HCT116 (cell line): Measurements from ENCODE around the gene TMEM51. TPM values are rescaled to one million over a fixed set of nuclear protein-coding genes. Genes with fewer than 3 reads are reported as not detected.

Experiments
- ATAC-seq: fragments of 200-7000 bp; cut with Tn5 transposase; 2 replicates; pipeline ENCODE4 v1.9.1; 2020; ENCODE audit warnings: mild to moderate bottlenecking, moderate library complexity
- BruUV-seq: library from RNA; stranded (reverse); fragments of 400-500 nt; replicated peaks from 2 replicates; lab custom pipeline; 2021; lab: Mats Ljungman, UMichigan
- CTCF ChIA-PET: fragments of 300-600 bp; sonication (Branson Sonifier 250); formaldehyde crosslinking; loops from one replicate; lab custom pipeline; 2021; ENCODE audit warnings: antibody characterized with exemption; lab: Charles Lee
- POLR2A ChIA-PET: fragments of 300-600, 350-600 bp; sonication (Branson Sonifier 250); formaldehyde crosslinking; loops from one replicate; lab custom pipeline; 2021; ENCODE audit warnings: antibody characterized with exemption; lab: Charles Lee
- RAD21 ChIA-PET, 2 experiments: fragments of 300-600 bp; sonication (Branson Sonifier 250); formaldehyde crosslinking; loops; one replicate each; lab custom pipeline; 2023; ENCODE audit warnings: low total read pairs in 2 of 2; ENCODE audit not compliant: uncharacterized antibody in 2 of 2, unreplicated experiment in 2 of 2, low non-redundant PET in 1 of 2; lab: Charles Lee
- DNase-seq: peaks from one replicate; pipeline ENCODE4 v3.0.0-alpha.2; 2010; ENCODE audit warnings: low read depth, low spot score
- H2AFZ ChIP-seq: fragments of 200-600 bp; shearing (Covaris generic), sonication (generic); 2 replicates; pipeline ENCODE4 v1.6.1; 2017; ENCODE audit warnings: low read depth, mixed run types, mixed read lengths, antibody characterized with exemption, low read length; ENCODE audit not compliant: poor library complexity, severe bottlenecking
- H3K27ac ChIP-seq: 2 replicates; pipeline ENCODE4 v1.5.1; 2012; ENCODE audit warnings: low read depth, low read length
- H3K27me3 ChIP-seq: fragments of 200-600 bp; sonication (generic); 2 replicates; pipeline ENCODE4 v1.6.1; 2016; ENCODE audit warnings: mixed run types, low read length, mixed read lengths; ENCODE audit not compliant: insufficient read depth
- H3K36me3 ChIP-seq, 2 experiments: fragments of 200-500 bp in 1 of 2; fragments of 200-600 bp in 1 of 2; sonication (Bioruptor generic) in 1 of 2; sonication (generic) in 1 of 2; 2 replicates each; pipeline versions ENCODE4 v1.5.1 to v1.6.1; 2014 to 2016; ENCODE audit warnings: low read length in 2 of 2, inconsistent platforms in 1 of 2, mixed read lengths in 1 of 2, mixed run types in 1 of 2; ENCODE audit not compliant: insufficient read depth in 2 of 2, control insufficient read depth in 1 of 2
- H3K4me1 ChIP-seq, 2 experiments: fragments of 200-600 bp in 1 of 2; sonication (generic) in 1 of 2; 2 replicates each; pipeline versions ENCODE4 v1.5.1 to v1.6.1; 2012 to 2017; ENCODE audit warnings: low read length in 2 of 2, inconsistent platforms in 1 of 2, mild to moderate bottlenecking in 1 of 2, mixed read lengths in 1 of 2, mixed run types in 1 of 2, moderate library complexity in 1 of 2; ENCODE audit not compliant: insufficient read depth in 2 of 2, control insufficient read depth in 1 of 2
- H3K4me2 ChIP-seq: fragments of 200-600 bp; sonication (generic); 2 replicates; pipeline ENCODE4 v1.6.1; 2017; ENCODE audit warnings: mixed run types, low read length, mixed read lengths
- H3K4me3 ChIP-seq, 2 experiments: fragments of 200-600 bp in 1 of 2; sonication (generic) in 1 of 2; replicated peaks in 1 of 2; 2 replicates each; pipeline ENCODE4 v1.5.1; 2011 to 2016; ENCODE audit warnings: low read length in 2 of 2, control low read depth in 1 of 2, low read depth in 1 of 2, mild to moderate bottlenecking in 1 of 2, mixed read lengths in 1 of 2, mixed run types in 1 of 2
- H3K79me2 ChIP-seq: fragments of 200-600 bp; sonication (generic); 2 replicates; pipeline ENCODE4 v1.6.1; 2017; ENCODE audit warnings: mild to moderate bottlenecking, mixed run types, low read length, moderate library complexity, mixed read lengths; ENCODE audit not compliant: insufficient read depth
- H3K9ac ChIP-seq: fragments of 200-600 bp; sonication (generic); 2 replicates; pipeline ENCODE4 v1.6.1; 2016; ENCODE audit warnings: low read length, mixed read lengths
- H3K9me2 ChIP-seq: fragments of 200-600 bp; sonication (generic), shearing (Covaris generic); 2 replicates; pipeline ENCODE4 v1.6.1; 2017; ENCODE audit warnings: mixed run types, mild to moderate bottlenecking, moderate library complexity; ENCODE audit not compliant: insufficient read depth
- H3K9me3 ChIP-seq, 2 experiments: fragments of 200-500 bp in 1 of 2; fragments of 200-600 bp in 1 of 2; sonication (Bioruptor generic) in 1 of 2; sonication (generic) in 1 of 2; 2 replicates each; pipeline ENCODE4 v1.6.1; 2014 to 2017; ENCODE audit warnings: low read length in 2 of 2, mixed read lengths in 2 of 2, inconsistent platforms in 1 of 2, low read depth in 1 of 2, mild to moderate bottlenecking in 1 of 2, mixed run types in 1 of 2, moderate library complexity in 1 of 2; ENCODE audit not compliant: control insufficient read depth in 1 of 2, insufficient read depth in 1 of 2
- H4K20me1 ChIP-seq: fragments of 200-600 bp; sonication (generic), shearing (Covaris generic); 2 replicates; pipeline ENCODE4 v1.6.1; 2017; ENCODE audit warnings: mixed run types, mild to moderate bottlenecking, moderate library complexity; ENCODE audit not compliant: insufficient read depth
- ATF3 ChIP-seq: IDR thresholded peaks from 2 replicates; pipeline ENCODE4 v1.6.1; 2012
- CBX3 ChIP-seq: IDR thresholded peaks from 2 replicates; pipeline ENCODE4 v1.6.1; 2012; ENCODE audit warnings: low read depth
- CEBPB ChIP-seq: IDR thresholded peaks from 2 replicates; pipeline ENCODE4 v1.6.1; 2012; ENCODE audit warnings: low read depth
- EZH2phosphoT487 ChIP-seq: fragments of 200-600 bp; IDR thresholded peaks from 2 replicates; pipeline ENCODE4 v1.6.1; 2018; ENCODE audit warnings: antibody characterized with exemption, borderline replicate concordance
- FOSL1 ChIP-seq: IDR thresholded peaks from 2 replicates; pipeline ENCODE4 v1.6.1; 2012; ENCODE audit warnings: low read depth
- POLR2A ChIP-seq: IDR thresholded peaks from 2 replicates; pipeline ENCODE4 v1.7.0; 2011; ENCODE audit warnings: borderline replicate concordance; ENCODE audit not compliant: insufficient read depth, insufficient read length; ENCODE audit errors: extremely low read depth
- RAD21 ChIP-seq: IDR thresholded peaks from 2 replicates; pipeline ENCODE4 v1.6.1; 2012; ENCODE audit warnings: low read depth, mild to moderate bottlenecking
- SIN3A ChIP-seq: IDR thresholded peaks from 2 replicates; pipeline ENCODE4 v1.6.1; 2012; ENCODE audit warnings: low read depth
- SRF ChIP-seq: IDR thresholded peaks from 2 replicates; pipeline ENCODE4 v1.6.1; 2012; ENCODE audit warnings: low read depth
- ZNF274 ChIP-seq: fragments of 200-500 bp; sonication (Bioruptor generic); IDR thresholded peaks from 2 replicates; pipeline ENCODE4 v1.6.1; 2014; ENCODE audit warnings: mild to moderate bottlenecking, low read depth, low read length, inconsistent platforms
- intact Hi-C: fragments of 100-400 bp; cut with micrococcal nuclease; formaldehyde crosslinking; loops from 2 replicates; pipeline ENCODE4 v1.10.0; 2022
- total RNA-seq: library from RNA; stranded (reverse); gene quantifications from one replicate; pipeline ENCODE4 v1.2.1, GENCODE V29; 2021; ENCODE audit not compliant: unreplicated experiment
- TF ChIP-seq, protein P1 (sequence below): IDR thresholded peaks from 2 replicates; pipeline ENCODE4 v1.6.1; 2012
- TF ChIP-seq, protein P2 (sequence below): IDR thresholded peaks from 2 replicates; pipeline ENCODE4 v1.6.1; 2012; ENCODE audit warnings: low read depth

Gene TMEM51
- total RNA-seq, 1 experiment from 2014 or later = 16.6 TPM

DNA sequence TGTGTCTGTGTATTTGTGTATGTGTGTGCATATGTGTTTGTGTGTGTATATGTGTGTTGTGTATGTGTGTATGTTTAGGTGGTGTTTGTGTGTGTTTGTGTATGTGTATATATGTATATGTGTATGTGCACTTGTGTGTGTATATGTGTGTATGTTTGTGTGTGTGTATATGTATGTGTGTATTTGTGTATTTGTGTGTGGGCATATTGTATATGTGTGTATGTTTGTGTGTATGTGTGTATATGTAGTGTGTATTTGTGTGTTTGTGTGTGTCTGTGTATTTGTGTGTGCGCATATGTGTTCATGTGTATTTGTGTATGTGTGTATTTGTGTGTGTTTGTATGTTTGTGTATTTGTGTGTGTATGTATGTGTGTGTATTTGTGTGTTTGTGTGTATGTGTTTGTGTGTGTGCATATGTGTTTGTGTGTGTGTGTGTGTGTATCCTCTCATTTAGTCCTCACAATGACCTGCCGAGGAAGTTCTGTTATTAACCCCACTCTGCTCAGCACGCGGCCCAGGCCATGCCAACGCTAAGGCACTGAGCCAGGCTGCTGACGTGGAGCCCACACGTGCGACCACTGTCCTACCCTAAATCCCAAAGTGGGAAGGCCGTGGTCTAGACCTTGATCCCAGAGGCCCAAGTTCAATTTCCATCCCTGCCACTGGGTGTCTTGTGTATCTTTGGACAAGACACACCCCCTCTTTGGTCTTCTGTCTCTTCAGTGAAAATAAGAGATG, 43.2 kb upstream of the TMEM51 start:
- TF ChIP-seq, protein P1, sequence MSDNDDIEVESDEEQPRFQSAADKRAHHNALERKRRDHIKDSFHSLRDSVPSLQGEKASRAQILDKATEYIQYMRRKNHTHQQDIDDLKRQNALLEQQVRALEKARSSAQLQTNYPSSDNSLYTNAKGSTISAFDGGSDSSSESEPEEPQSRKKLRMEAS = no peak
- TF ChIP-seq SIN3A (no peak), SRF (no peak), ATF3 (no peak), ZNF274 (no peak), EZH2phosphoT487 (no peak), RAD21 (no peak), CBX3 (no peak), CEBPB (no peak), POLR2A (no peak), FOSL1 (no peak)
- TF ChIP-seq, protein P2, sequence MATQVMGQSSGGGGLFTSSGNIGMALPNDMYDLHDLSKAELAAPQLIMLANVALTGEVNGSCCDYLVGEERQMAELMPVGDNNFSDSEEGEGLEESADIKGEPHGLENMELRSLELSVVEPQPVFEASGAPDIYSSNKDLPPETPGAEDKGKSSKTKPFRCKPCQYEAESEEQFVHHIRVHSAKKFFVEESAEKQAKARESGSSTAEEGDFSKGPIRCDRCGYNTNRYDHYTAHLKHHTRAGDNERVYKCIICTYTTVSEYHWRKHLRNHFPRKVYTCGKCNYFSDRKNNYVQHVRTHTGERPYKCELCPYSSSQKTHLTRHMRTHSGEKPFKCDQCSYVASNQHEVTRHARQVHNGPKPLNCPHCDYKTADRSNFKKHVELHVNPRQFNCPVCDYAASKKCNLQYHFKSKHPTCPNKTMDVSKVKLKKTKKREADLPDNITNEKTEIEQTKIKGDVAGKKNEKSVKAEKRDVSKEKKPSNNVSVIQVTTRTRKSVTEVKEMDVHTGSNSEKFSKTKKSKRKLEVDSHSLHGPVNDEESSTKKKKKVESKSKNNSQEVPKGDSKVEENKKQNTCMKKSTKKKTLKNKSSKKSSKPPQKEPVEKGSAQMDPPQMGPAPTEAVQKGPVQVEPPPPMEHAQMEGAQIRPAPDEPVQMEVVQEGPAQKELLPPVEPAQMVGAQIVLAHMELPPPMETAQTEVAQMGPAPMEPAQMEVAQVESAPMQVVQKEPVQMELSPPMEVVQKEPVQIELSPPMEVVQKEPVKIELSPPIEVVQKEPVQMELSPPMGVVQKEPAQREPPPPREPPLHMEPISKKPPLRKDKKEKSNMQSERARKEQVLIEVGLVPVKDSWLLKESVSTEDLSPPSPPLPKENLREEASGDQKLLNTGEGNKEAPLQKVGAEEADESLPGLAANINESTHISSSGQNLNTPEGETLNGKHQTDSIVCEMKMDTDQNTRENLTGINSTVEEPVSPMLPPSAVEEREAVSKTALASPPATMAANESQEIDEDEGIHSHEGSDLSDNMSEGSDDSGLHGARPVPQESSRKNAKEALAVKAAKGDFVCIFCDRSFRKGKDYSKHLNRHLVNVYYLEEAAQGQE = no peak
- no peak overlapping the region for H2AFZ ChIP-seq
- intact Hi-C loops = loop anchor here (1.0 kb wide), 1 partner anchor 194 kb away; no protein-coding TSS in a partner anchor
- H3K4me1 ChIP-seq = no peaks in the 10 kb centered on the region
- H3K9me3 ChIP-seq = no peaks in the 10 kb centered on the region
- H4K20me1 ChIP-seq = no peaks in the 10 kb centered on the region
- DNase-seq (no peak), ATAC-seq (peak; percentile 58)
- RAD21 ChIA-PET = interaction anchor here in 1 of 2 experiments (1.1 kb wide), 1 partner anchor 162 kb away, joined by 3 read pairs; no protein-coding TSS in a partner anchor
- no peak overlapping the region for H3K9ac ChIP-seq
- no peaks in the 10 kb centered on the region for H3K27me3 ChIP-seq
- H3K79me2 ChIP-seq = no peaks in the 10 kb centered on the region
- no TSS peak for BruUV-seq
- CTCF ChIA-PET = interaction anchor here (1.2 kb wide), 1 partner anchor 18 kb away, joined by 5 read pairs; no protein-coding TSS in a partner anchor
- no peak overlapping the region for H3K4me2 ChIP-seq
- H3K36me3 ChIP-seq = no peaks in the 10 kb centered on the region
- no peak overlapping the region for H3K27ac ChIP-seq
- H3K9me2 ChIP-seq = no peaks in the 10 kb centered on the region
- no peak overlapping the region for H3K4me3 ChIP-seq
- POLR2A ChIA-PET = no interaction called here
